GM19025 (cell line): ENCODE data around the gene TGFBR1.

Source experiments
- ATAC-seq: cut with Tn5 transposase; IDR thresholded peaks from one replicate; pipeline ENCODE4 v1.9.1; 2021; ENCODE audit warnings: mild to moderate bottlenecking, low read depth, moderate library complexity; ENCODE audit not compliant: unreplicated experiment

The TGFBR1 gene

GRCh38 chr9:99104459-99105151 is at the start of gene TGFBR1:
TSS of gene TGFBR1 (plus strand) at chr9:99105113. CDS start at chr9:99105206, 93 bp downstream.
- ATAC-seq = peak; percentile 92

DNA sequence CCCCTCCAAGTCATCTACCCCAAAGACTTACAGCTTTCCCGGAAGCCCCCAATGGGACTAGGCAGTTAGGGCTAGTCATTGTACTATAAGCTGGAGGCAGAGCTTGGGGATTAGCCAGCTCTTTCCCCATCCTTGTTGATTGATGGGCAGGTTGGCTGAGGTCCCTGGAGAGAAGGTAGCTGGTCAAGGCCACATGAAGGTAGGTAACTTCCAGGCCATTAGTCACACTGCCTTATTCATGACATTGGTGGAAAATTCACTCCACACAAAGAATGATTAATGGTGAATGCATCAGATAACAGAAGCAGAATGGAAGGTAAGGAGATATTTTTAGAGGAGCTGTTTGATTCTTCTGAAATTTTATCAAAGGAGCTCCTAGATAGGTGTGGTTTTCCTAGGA is 49.5 kb upstream of the TGFBR1 start:
- no peak for ATAC-seq

GRCh38 chr9:99056186-99056585 is 48.7 kb upstream of the TGFBR1 start:
- ATAC-seq = no peak

- ATAC-seq = no peak
Measured at GRCh38 chr9:99056886-99057664, 47.8 kb upstream of the TGFBR1 start.

DNA sequence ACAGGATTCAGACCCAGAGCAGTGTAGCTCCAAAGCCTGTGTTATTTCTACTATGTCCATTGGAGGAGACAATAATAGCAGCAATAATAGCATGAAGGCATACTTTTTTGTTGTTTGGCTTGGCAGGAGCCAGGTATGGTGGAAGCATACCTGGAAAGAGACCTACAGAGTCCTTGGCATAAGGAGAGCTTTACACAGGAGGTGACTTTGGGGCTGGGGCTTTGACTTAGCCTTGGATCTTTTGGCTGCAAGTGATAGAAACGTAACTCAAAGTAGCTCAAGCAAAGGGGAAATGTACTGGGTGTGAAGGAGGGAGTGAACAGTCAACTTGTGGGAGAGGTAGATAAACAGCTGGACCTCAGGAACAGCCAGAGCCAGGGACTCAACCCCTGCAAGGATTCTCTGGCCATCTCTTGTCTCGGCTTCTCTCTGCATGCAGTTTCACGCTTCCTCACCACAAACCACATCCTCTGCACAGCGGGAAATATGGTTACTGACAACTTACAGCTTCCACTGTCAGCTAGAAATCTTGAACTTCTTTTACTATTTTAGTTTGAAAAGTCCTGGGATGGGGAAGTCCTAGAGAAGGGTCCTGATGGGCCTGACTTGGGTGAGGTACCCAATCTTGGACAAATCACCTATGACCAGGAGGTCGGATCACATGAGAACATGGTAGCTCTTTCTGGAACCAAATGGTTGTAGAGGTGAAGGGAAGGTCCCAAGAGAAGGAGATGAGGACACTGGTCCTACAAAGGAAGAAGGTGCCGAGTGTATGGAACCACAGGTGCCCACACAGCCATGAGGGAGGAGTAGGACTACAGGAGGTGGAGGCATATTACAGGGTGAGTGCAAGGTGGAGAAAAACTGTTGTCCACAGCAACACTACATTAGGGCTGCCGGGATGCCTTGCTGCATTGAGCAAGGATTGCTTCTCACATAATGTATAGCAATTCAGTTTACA is 47.0 kb upstream of the TGFBR1 start:
- ATAC-seq = peak; percentile 75

DNA sequence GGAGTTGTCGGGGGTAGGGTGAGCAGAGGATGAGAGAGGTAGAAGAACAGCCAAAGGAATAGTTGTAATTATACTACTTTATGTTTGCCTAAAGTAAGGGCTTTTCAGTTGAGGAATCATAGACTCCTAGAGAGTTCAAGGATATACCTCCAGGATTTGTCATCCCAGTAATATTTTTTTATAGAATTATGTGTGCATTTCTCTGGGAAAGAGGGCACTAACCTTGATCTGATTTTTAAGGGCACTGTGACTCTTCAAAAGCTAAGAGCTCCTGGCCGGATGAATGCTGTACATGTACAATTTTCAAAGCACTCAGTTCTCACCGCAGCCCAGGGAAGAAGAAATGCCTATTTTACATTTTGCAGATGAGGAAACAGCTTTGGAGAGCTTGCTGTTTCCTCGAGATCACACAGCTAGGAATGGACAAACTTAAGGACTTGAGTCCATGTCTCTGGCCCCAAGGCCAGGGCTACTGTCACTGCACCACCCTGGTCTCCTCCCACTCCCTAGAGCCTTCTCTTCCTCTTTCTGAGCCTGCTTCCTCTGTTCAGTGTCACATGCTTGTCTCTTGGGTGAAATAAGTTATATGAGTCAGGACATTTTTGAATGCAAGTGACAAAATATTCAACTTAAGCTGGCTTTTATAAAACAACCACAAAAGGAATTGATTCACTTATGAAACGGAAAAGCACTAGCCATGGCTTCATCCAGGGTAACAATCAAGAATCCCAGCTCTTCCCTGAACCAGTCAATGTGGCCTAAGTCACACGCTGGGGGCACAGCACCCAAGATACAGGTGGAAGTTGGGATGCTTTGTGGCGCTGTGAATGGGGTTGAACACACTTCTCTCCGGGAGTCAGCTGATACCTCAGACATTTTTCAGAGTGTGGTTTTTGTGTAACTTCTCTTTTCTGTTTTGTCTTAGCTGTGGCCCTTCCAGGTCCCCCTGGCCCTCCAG is 45.7 kb upstream of the TGFBR1 start:
- peak; percentile 55 for ATAC-seq

GRCh38 chr9:99060621-99061020 is 44.3 kb upstream of the TGFBR1 start:
- ATAC-seq = no peak

DNA sequence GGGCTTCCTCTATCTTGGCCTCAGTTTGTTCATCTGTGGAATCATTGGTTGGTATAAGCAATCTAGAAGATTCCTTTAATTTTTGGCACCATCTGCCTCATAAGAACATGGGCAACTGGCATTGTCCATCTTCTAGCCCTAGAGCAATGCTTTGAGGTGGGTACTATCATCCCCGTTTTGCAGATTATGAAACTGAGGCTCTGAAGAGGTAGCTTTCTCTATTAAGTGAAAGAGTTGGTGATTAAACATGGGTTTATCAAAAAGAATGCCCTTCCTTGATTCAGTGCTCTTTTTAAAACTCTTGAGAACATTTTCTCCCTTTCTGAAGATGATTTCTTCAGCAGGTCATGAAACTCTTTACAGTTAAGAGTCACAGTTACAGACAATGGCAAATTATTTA is 42.4 kb upstream of the TGFBR1 start:
- ATAC-seq = no peak

- no peak for ATAC-seq
Measured at GRCh38 chr9:99063522-99063921, 41.4 kb upstream of the TGFBR1 start.

- no peak for ATAC-seq
Measured at GRCh38 chr9:99066571-99066970, 38.3 kb upstream of the TGFBR1 start.

GRCh38 chr9:99069075-99069474 is 35.8 kb upstream of the TGFBR1 start:
- no peak for ATAC-seq

GRCh38 chr9:99069546-99069945 is 35.4 kb upstream of the TGFBR1 start:
- no peak for ATAC-seq

DNA sequence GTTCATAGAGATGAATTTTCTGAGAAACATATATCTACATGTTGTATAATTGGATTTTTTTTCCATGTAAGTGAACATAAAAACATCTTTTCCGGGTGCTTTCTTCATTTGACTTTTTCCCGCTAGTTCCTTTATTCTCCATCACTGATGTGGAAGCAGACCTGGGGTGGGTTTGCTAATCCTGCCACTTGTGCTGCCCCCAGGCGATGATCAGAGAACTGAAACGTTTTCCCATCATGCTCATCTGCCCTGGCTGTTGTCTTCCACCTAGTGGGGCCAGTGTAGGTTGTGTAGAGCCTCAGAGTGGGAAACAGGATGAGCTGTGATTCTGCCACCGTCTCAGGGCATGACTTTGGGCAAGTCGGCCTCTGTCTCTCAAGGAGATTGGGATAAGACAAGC is 34.2 kb upstream of the TGFBR1 start:
- ATAC-seq = no peak

- no peak for ATAC-seq
Measured at GRCh38 chr9:99071313-99072039, 33.4 kb upstream of the TGFBR1 start.

DNA sequence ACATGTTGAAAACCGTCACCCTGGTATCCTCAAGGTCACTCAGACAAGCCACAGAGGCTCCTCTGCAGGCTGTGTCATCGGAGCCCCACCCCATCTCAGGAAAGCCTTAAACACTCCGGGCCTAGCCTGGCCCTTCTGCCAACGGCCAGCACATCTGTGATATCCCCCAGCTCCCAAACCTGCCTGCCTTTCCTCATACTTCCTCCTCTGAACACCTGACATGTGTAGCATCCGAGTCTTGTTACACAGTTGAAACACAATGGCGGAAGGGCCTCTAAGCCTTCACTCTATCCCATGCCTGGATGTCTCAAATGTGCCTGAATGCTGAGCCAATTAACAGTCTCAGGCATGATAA is 32.9 kb upstream of the TGFBR1 start:
- ATAC-seq = no peak

DNA sequence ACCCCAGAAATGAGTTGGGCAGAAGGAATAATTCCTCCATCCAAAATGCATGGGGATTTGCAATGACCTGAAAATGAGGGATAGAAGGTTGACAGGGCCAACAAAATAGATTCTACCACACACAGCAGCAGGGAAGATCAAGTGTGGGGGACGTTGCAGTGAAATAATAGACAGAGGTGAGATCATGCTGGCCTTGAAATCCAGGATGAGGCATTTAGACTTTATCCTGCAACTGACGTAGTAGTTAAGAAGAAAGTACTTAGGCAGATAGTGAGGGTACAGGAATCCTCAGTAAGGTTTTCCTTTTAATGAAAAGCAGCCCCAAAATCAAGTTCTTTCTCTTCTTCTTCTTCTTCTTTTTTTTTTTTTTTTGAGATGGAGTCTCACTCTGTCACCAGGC is 31.6 kb upstream of the TGFBR1 start:
- no peak for ATAC-seq

DNA sequence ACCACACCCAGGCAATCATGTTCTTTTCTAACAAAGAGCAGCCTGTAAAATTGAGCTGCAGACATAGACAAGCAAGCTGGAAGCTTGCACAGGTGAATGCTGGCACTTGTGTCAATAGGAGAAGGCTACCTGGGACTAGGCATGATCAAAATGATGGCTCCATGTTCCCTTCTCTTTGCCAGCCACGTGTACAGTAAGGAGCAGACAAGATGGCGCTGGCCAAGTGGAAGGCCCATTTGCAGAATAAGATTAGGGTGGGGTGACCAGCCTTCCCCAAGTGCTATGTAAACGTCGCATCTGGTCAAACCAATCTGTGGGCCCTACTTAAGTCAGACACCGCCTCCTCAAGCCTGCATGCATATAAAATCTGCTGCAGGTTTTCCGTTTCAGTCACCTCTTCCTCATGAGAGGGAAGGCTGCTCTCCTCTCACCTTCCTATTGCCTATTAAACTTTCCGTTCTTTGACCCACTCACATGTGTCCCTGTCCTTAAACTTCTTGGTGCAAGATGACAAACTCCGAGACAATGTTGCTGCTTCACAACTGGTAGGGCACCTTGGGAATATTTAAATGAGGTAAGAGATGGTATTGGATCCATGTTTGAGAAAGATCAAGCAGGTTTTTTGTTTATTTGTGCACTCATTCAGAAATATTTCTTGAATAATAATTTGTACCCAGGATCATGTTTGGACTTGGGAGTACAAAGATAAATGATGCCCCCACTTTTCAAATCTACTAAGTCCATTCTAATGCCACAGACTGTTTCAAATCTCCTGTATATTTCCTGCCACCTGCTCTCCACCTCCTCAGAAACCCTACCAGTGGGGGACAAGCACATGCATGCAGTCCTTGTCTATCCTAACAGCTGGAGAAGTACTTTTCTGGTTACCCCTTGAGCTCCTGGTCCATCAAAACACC is 30.7 kb upstream of the TGFBR1 start:
- ATAC-seq = no peak

DNA sequence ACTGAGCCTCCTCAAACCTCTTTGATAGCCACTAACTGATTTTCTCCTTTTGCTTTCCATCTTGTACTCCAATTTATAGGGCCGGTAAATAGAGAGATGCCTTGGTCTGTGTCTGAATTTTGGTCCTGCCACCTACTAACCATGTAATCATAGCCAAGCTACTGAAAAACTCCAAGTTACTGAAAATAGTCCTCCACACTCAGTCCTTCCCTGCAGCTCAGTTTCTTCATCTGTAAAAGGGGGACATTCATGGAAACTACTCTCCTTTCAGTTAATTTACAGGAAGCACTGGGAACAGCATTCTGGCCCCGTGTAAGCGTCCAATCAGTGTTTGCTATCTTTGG is 30.0 kb upstream of the TGFBR1 start:
- no peak for ATAC-seq
